ENCODE measurements around the gene TCF7.
A peak's percentile ranks its signal among the peaks of the same experiment; 100 is the strongest.

The TCF7 gene

DNA sequence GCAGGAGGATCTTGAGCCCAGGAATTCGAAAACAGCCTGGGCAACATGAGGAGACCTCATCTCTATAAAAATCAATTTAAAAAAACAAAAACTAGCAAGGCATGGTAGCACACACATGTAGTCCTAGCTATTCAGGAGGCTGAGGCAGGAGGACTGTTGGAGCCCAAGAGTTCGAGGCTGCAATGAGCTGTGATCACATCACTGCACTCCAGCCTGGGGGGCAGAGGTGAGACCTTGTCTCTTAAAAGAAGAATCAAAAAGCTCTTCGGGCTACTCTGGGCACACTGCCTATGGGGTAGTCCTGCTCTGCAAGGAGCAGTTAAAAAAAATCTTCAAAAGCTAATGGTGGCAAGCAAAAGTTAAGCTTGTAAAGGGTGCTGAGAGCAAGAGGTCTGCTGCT is 38.8 kb downstream of the TCF7 start:
- TF ChIP-seq, protein P1, sequence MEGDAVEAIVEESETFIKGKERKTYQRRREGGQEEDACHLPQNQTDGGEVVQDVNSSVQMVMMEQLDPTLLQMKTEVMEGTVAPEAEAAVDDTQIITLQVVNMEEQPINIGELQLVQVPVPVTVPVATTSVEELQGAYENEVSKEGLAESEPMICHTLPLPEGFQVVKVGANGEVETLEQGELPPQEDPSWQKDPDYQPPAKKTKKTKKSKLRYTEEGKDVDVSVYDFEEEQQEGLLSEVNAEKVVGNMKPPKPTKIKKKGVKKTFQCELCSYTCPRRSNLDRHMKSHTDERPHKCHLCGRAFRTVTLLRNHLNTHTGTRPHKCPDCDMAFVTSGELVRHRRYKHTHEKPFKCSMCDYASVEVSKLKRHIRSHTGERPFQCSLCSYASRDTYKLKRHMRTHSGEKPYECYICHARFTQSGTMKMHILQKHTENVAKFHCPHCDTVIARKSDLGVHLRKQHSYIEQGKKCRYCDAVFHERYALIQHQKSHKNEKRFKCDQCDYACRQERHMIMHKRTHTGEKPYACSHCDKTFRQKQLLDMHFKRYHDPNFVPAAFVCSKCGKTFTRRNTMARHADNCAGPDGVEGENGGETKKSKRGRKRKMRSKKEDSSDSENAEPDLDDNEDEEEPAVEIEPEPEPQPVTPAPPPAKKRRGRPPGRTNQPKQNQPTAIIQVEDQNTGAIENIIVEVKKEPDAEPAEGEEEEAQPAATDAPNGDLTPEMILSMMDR (IDR thresholded peaks at IDR 0.05; ENCODE audit: low read depth, low read length, missing control alignments), result no peak

DNA sequence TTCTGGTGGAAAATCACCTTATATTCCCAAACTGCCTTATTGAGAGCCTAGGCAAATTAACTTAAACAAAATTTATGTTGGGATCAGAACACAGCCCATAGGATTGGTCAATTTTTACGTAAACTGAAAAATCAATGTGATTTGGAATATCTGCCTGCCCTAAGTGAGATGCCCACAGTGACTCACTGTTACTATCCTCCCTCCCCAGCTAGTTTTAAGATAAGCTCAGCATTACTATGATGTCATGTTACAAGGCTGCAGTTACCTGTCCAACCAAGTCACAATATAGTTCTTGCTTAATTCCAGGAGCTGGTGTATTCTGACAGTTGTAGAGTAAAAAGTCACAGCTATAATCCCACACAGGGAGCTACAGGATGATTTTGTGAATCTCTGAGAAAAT is 39.2 kb downstream of the TCF7 start:
- DNase-seq (ENCODE audit: extremely low read depth, low read depth), result no peak
- TF ChIP-seq, protein P1 (IDR thresholded peaks at IDR 0.05; ENCODE audit: low read depth, low read length, missing control alignments), result no peak
- no peak overlapping the region for H3K4me3 ChIP-seq (replicated peaks; ENCODE audit: low read depth, low read length)

More for the DNA sequence above, 38.8 kb downstream of the TCF7 start:
- DNase-seq (ENCODE audit: extremely low read depth, low read depth), result no peak
- H3K4me3 ChIP-seq (replicated peaks; ENCODE audit: low read depth, low read length), result no peak overlapping the region

DNA sequence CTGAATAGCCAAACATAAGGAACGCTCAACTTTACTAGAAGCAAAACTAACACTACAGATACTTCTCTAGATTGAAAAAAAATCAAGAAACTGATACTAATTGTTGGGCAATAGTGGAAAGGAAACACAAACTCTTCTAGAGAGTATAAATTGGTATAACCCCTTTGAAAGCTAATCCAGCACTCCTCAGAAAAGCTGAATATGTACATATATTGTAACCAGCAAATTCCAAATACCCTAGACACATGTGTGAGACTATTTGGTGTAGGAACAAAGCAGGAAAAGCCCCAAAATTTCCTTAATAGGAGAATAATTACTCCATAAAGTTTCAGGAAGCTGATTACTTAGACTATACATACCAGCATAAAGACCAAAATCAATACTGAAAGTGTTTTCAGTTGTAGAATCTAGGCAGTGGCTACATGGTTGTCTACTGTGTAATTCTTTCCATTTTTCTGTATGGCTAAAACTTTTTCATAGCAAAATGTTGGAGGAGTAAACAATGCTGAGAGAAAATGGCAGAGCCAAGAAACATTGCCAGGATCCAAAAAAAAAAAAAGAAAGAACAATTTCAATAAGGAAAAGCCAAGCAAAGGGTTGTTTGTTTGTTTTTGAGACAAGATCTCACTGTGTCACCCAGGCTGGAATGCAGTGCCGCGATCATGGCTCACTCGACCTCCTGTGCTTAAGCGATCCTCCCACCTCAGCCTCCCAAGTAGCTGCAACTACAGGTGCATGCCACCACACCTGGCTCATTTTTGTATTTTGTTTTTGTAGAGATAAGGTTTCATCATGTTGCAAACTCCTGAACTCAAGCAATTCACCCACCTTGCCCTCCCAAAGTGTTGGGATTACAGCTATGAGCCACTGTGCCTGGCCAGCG is 47.3 kb downstream of the TCF7 start:
- H3K4me3 ChIP-seq (replicated peaks; ENCODE audit: low read depth, low read length), result no peak overlapping the region
- DNase-seq (ENCODE audit: extremely low read depth, low read depth), result no peak
- TF ChIP-seq, protein P1 (IDR thresholded peaks at IDR 0.05; ENCODE audit: low read depth, low read length, missing control alignments), result no peak

DNA sequence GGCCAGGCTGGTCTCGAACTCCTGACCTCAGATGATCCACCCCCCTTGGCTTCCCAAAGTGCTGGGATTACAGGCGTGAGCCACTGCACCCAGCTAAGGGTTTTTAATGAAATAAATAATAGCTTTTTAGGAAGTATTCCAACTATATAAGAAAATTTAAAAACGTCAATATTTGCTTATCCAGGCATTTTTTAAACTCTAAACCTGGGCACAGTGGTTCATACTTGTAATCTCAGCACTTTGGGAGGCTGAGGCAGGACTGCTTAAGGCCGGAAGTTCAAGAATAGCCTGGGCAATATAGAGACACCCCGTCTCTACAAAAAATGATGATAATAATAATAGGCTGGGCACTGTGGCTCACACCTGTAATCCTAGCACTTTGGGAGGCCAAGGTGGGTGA is 48.1 kb downstream of the TCF7 start:
- TF ChIP-seq, protein P1 (IDR thresholded peaks at IDR 0.05; ENCODE audit: low read depth, low read length, missing control alignments), result no peak
- no peak for DNase-seq (ENCODE audit: extremely low read depth, low read depth)
- H3K4me3 ChIP-seq (replicated peaks; ENCODE audit: low read depth, low read length), result no peak overlapping the region

DNA sequence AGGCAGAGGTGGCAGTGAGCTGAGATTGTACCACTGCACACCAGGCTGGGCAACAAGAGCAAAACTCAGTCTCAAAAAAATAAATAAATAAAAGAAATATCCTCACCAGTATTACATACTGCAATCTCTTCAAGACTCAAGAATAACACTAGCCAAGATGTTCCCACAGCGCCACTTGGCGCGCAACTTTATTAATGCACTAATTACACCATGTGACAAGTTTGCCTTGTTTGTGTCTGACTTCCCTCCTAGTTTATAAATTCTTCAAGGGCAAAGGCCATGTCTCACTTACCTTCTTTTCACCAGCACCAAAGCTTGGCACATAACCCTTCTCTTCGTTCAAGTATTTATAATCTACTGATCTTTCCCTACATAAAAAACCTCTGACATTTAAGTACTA is 57.5 kb downstream of the TCF7 start:
- H3K4me3 ChIP-seq (replicated peaks; ENCODE audit: low read depth, low read length), result no peak overlapping the region
- TF ChIP-seq, protein P1 (IDR thresholded peaks at IDR 0.05; ENCODE audit: low read depth, low read length, missing control alignments), result no peak
- no peak for DNase-seq (ENCODE audit: extremely low read depth, low read depth)

DNA sequence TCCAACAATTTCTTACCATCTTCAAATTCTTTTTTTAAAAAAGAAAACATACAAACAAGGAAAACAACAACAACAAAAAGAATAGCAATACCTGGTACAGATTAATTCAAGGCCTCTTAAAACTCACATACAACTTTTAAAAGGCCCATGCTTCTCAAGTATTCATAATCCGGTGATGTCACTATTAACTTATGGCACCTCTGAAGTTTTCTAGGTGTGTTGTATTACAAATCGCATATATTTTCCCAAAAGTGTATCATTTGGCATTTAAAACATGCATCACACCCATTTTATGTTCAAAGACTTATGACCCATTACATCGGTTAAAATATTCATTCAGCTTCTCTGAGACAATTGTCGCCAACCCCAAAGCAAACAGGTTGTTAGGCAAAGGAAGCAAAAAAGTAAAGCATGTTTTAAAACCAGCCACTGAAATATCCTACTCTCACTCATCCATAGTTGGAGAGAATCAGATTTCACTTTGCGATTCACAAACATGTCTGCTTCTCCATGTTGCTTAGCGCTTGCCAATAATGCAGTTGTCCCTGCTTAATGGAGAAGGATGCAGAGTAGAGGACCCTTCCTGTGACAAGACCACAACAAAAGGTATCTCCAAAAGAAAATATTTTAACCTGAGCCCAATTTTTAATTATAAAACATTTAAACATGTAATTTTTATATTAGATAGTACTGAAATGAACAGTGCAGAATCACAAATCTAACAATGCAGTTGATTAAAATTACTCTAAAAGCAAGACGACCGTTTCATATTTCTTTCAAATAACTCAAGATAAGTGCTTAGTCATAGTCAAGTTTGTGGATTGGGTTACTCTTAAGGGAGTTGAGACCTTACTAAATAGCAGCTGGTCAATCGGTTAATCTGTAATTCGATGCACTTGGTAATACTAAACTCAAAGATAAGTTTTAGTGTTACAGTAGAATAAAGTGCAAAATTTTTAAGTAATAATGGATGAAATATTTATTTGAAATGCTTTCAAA is 60.7 kb downstream of the TCF7 start:
- TF ChIP-seq, protein P1 (IDR thresholded peaks at IDR 0.05; ENCODE audit: low read depth, low read length, missing control alignments), result no peak
- peak overlapping the region; percentile 97 for H3K4me3 ChIP-seq (replicated peaks; ENCODE audit: low read depth, low read length)
- no peak for DNase-seq (ENCODE audit: extremely low read depth, low read depth)
